Amniotic stem cell (primary cell): ENCODE data around the gene TRIM2.

ENCODE experiments used
- DNase-seq: peaks from one replicate; lab custom pipeline; 2025; lab: John Stamatoyannopoulos, UW

TRIM2 gene

GRCh38 chr4:153375303-153375702 is 171.1 kb downstream of the TRIM2 start:
- DNase-seq = no peak

GRCh38 chr4:153383131-153383530 is 178.9 kb downstream of the TRIM2 start:
- no peak for DNase-seq

- DNase-seq = no peak
Observed at GRCh38 chr4:153384160-153384559, 179.9 kb downstream of the TRIM2 start.

GRCh38 chr4:153385784-153386183 is 181.5 kb downstream of the TRIM2 start:
- DNase-seq = no peak

GRCh38 chr4:153387981-153388380 is 183.7 kb downstream of the TRIM2 start:
- no peak for DNase-seq
